Right forelimb (tissue), 1 donor: Measurements from ENCODE around the gene STON2.
"Not testable (repeated sequence)": the region's sequence is repeated elsewhere in the genome, so short reads cannot be mapped to it uniquely, and the experiment has no call there.

Experiments
- DNase-seq: peaks from one replicate; pipeline ENCODE4 v3.0.0-alpha.2; 2018

The STON2 gene, protein sequence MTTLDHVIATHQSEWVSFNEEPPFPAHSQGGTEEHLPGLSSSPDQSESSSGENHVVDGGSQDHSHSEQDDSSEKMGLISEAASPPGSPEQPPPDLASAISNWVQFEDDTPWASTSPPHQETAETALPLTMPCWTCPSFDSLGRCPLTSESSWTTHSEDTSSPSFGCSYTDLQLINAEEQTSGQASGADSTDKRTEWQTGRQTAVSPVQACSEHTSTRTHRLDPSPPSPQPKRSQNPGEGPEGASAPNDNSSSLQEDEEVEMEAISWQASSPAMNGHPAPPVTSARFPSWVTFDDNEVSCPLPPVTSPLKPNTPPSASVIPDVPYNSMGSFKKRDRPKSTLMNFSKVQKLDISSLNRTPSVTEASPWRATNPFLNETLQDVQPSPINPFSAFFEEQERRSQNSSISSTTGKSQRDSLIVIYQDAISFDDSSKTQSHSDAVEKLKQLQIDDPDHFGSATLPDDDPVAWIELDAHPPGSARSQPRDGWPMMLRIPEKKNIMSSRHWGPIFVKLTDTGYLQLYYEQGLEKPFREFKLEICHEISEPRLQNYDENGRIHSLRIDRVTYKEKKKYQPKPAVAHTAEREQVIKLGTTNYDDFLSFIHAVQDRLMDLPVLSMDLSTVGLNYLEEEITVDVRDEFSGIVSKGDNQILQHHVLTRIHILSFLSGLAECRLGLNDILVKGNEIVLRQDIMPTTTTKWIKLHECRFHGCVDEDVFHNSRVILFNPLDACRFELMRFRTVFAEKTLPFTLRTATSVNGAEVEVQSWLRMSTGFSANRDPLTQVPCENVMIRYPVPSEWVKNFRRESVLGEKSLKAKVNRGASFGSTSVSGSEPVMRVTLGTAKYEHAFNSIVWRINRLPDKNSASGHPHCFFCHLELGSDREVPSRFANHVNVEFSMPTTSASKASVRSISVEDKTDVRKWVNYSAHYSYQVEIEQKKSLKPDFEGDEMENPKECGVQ

DNA sequence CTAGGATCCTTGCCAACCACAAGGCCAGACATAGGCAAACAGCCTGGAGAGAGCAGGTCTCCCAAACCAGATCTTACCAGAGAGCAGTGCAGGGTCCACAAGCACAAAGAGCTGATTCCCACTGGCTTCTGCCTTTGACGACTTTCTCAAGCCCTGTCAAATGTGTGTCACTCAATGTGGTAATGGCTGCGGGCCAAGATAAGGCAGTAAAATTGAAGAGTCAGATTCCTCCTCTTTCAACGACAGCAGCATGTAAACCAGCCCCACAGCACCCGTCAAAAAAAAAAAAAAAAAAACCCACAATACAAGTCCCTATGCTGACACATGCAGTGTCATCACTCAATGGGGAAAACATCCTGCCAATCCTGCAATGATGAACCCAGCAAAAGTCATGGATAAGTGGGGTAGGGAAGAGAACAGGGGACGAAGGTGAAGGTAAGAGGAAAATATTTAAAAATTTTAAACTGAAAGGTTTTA lies at the start of gene STON2:
TSS of gene STON2 (minus strand) at position 123 of the 477 bp plus-strand sequence. CDS start 1,942 bp downstream, outside the sequence.
- DNase-seq, result peak; percentile 53

DNA sequence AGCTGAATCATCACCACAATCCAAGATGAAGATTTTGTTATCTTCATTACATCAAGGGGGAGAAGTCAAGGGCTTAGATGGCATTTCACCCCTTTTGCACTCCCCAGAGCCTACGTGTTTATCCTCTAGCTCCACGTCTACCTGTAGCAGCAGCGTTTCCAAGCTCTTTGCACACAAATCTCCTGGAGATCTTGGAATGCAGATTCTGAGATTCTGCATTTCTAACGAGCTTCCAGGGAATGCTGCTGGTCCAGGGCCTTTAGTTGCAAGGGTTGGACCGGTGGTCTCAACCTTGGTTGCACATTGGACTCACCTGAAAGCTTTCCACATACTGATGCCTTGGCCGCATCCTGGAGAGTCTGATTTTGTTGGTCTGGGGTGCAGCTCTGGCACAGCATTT lies 49.5 kb upstream of the STON2 start:
- DNase-seq, result no peak

DNA sequence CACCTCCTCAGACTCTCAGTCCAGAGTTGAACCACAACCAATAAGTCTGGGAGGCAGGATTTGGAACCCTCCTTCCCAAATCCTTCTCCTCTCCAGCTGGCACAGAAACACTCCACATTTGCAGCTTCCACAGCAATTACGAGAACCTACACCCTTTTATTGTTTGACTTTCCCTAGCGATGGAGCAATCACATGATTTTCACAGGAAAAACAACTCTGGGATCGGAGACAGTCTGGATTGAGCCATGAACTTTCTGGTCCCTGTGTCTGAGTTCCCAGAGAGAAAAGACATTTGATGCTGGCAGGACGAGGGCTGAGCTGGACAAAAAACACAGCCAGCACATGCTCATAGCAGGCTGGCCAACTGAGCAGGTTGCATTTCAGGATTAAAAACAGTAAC lies 49.0 kb upstream of the STON2 start:
- peak; percentile 72 for DNase-seq

DNA sequence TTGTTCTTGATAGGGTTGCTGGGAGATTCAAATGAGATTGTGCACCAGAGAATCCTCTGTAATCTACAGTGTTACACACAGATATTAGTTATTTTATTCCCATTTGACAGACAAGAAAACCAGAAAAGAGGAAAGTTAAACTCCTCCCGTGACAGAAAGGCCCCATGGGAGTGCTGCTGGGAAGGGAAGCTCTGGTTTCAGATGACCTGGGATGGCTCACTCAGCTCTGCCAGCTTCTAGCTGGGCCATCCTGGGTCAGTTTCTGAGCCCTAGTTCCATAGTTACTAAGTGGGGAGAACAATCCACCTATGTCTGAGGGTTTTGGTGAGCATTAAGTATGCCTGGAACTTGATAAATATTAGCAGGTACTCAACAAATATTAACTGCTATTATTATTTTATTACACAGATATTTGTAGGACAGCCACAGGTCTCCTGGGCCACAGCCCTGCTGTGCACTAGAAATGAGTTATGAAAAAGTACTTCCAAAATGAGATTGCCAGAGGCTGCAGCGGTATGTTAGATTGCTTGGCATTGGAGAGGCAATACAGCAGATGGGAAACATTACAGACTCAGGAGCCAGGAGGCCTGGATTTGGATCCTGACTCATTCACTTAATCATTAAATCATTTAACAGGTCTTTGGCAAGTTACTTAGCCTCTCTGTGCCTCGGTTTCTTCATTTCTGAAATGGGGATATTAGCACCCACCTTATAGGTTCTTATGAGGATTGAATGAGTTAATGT lies 47.1 kb upstream of the STON2 start:
- no peak for DNase-seq

DNA sequence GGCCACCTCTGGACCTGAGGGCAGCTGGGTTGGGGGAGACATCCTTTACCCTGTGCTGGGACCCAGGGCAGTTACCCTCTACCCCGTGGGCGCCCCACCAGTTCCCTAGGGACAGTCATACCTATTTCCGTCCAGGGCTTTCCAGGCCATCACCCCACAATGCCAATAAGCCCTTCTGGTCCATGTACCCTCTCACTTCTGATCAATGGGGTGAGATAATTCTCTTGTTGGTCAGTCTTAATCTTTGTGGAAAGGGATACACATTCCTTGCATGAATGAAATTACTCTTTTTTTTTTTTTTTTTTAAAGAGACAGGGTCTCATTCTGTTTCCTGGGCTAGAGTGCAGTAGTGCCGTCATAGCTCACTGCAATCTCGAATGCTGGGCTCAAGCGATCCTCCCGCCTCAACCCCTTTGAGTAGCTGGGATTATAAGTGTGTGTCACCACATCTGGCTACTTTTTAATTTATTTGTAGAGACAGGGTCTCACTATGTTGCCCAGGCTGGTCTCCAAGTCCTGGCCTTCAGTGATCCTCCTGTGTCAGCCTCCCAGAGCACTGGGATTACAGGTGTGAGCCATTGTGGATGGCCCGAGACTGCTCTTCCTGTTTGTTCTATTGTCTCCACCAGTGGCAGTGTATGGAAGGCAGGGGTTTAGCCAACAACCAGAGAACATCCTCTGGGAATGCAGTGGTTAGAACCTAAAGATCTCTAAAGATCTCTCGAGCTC lies 46.3 kb upstream of the STON2 start:
- no peak for DNase-seq

DNA sequence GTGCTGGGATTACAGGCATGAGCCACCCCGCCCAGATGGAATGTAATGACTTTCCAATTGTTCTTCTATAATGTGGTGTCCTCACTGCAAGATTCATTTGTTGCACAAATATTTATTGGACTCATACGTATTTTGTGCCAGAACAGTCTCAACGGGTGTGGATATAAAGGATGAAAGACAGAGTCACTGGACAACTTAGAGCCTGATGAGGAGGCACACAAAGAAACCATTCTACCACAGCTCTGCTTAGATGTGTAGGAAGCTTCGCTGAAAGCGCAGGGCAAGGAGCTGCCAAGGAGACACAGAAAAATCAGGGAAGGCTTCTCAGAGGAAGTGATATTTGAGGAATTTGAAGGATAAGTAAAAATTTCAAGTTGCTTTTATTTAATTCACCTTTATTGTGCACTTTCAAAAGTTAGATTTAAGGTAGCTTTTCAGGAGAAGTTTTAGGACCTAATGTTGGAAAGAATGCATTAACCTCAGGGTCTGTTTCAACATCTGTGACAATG lies 41.6 kb upstream of the STON2 start:
- DNase-seq, result no peak

DNA sequence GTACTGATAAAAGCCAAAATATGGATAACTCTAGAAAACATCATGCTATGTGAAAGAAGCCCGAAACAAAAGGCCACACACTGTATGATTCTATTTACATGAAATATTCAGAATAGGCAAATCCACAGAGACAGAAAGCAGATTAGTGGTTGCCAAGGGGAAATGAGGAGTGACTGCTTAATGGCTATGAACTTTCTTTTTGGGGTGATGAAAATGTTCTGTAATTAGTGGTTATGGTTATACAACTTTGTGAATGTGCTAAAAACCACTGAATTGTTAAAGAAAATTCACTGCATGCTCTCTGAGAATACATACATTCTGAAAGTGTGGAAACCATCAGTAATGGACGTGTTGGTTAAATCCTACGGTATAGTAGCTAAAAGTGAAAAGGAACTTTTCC lies 39.9 kb upstream of the STON2 start:
- DNase-seq, result no peak

DNA sequence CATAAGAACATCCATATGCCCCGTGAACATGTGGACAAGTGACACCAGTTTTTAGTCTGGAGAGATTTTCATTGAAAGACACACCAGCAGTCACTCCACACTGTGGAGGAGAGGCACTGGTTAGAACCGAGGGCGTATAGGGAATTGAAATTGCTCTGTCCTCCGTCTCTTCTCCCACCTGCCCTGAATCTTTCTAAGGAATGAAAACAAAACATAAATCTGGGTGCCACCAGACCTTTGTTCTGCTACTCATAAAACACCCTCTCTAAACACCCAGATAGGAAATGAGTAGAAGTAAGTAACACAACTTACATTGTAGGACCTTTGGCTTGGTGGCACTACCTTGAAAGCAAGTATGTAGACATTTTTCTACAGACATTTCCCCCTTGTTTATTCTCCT lies 37.1 kb upstream of the STON2 start:
- no peak for DNase-seq

DNA sequence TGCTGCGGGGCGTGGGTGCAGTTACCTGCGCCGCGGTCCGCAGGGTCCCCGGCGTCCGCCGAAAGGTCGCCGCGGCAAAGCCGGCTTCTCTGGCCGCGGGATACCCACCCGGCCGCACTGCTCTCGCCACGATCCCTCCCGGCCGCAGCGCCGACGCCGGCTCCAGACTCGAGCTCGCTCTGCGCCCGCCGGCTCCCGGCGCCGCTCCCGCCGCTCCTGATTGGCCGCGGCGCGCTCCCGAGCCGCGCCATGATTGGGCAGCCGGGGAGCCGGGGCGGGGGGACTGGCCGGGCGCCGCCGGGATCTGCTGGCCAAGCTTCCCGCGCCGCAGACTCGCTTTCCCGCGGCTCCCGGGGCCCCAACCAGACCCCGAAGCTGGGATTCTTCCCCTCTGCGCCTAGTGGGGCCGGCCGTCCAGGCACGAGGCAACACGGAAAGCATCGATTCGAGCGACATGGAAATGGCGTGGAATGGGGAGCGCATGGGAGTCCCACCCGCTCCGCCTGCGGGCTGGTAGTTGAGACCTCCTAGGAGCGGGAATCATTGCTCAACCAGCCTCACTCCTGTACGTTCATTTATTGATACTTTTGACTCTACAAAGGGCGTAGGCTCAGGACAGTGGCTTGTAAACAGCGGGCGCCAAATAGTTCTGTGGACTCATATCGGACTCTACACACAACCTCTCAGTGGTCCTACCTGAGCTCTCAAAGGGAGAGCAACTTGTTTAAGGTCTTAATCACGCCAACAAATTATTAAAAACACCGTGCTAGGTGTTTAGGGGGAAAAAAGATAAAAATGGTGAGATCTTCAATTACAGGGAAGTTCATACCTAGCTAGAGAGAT lies 36.4 kb upstream of the STON2 start:
- DNase-seq, result peak; percentile 89

DNA sequence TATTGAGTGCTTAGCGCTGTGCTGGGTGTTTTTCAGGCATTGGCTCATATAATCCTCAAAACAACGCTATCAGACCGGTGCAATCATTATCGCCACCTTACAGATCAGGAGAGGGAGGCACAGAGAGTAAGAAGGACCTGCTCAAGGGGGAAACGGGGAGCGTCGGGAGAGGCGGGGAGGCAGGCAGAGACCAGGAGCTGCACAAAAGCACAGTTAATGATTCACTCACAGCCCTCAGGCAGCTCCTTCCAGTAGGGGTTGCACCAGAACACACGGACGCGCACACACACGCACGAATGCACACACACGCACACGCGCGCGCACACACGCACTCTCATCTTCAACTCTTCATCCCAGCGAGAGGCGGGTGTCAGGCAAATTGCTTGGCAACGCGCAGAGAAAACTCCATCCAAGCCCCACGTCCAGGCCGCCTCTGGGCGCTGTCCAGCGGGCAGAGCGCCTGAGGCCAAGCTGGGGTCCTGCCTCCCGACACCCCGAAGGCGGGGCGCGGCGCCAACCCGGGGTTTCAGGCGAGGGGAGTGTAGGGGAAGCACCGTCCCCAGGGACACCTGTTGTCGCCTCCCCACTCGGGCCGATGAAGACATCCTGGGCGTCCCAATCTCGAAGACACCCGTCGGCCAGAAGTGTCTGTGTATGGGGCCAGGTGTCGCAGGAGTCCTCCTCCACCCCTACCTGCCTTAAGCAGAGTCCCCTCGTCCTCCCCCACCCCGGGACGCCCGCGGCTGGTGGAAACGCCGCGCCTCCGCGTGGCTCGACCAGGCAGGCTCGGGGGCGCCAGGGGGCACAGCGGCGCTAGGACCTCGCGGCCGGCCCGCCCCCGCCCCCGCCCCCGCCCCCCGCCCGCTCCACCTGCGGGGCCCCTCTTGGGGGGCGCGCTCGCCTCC lies 35.5 kb upstream of the STON2 start:
- DNase-seq, result peak; percentile 70

DNA sequence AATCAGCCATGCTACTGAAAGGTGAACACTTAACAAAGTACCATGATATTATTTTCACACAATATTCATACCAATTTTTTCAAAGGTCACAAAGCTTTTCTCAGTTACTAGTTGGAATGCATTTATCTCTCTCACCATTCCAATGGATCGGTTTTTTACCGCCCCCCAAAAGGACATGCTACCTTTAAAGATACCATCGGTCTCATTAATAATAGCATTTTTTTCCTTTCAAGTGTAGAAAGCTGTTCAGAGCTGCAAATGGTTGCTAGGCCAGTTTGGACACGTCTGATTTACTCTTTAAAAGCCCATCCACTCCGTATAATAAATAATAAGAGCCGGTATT lies 34.9 kb upstream of the STON2 start:
- DNase-seq, result no peak

DNA sequence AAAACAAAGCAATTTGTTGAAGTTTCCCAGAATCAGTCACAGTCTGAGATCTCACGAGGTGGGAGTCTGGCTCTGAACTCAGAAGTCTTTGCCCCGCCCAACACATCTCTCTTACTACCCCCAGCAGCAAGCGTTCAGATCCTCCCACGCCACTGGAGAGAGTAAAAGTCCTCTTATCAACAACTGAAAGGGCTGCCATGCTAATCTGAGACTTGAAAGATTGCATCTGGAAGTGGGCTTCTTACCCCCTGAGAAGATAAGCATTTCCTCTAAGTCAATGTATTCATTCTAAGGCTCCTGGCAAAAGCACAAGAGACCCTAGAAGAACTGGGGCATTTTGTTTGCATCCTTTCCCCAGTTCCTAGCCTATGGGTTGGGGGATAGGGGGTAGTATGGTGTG lies 34.1 kb upstream of the STON2 start:
- no peak for DNase-seq

DNA sequence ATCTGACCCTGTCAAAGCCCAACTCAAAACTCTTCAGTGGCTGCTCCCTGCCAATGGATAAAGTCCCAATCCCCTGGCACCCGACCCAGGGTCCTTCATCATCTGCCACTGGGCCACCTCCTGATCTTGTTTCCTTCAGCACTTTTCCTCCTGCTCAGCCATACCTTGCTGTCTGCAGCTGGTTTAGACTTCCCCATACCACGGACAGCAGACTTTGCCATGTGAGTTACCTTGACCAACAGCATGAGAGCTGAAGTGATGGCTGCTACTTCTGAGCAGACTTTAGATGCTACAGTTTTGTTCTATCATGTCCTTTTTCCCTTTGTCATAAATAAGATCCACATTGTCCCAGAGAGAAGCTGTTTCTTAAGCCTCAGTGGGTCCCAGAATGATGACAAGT lies 33.3 kb upstream of the STON2 start:
- no peak for DNase-seq

DNA sequence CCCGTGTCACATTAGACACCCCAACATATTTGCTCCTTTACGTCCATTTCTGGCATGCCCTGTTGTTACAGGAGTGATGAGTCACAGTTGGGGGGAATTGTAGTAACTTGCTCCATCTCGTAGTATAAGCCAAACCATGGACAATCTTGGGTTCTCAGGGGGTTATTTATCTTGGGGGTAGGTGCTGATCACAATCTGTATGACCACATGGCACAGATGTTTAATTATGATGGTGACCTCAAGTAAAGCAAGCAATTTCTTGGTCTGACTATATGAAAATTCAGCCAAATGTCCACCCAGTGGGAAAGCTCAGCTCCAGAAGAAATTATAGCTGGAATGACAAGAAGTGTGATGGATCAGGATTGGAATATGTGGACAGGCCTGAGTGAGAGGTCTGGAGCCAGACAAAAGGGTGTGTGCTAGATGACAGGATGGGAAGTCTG lies 32.1 kb upstream of the STON2 start:
- DNase-seq, result no peak

DNA sequence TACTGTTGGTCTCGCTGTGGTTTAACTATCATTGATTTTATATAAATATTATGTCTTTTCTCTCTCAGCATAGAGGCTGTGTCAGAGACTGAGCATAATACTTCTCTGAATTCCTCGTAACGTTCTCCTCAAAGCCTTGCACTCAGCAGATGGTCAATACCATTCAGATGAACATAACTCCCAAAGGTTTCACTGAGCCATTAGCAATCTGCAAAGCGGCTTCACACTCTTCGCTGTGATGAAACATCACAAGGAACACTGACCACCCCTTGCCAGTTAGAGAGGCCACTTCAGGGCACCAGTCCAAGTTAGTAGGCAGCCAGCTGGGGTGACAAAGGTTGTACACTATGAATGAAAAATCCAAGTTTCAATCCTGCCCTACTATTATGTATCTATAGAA lies 30.1 kb upstream of the STON2 start:
- DNase-seq, result no peak

DNA sequence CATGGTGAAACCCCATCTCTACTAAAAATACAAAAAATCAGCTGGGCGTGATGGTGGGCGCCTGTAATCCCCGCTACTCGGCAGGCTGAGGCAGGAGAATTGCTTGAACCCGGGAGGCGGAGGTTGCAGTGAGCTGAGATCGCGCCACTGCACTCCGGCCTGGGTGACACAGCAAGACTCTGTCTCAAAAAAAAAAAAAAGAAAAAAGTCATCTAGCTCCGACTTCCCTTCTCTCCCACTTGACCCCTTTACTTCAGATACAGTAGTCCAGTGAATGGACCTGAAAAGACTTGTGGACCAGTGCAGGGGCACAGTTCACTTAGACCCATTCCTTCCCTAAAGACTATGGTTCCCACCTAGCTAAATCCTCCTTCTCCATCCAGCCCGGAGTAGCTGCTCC lies 29.6 kb upstream of the STON2 start:
- not testable (repeated sequence) for DNase-seq

DNA sequence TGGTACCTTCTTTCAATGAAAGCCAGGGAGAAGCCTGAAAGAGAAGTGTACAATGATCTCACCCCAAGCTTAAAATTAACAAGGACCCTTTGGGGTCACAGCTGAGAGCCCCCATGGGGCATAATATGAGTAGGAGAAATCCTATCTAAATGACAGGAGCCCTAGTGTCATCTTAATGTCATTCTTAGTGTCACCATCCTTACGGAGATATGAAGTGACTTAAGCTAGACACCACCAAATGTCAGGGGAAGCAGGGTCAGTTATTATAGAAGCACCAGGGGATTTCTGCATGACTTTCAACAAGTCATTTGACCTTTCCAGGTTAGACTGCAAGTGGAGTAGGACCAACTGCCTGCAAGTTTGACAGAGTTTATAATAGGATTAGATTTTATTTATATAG lies 28.9 kb upstream of the STON2 start:
- no peak for DNase-seq

DNA sequence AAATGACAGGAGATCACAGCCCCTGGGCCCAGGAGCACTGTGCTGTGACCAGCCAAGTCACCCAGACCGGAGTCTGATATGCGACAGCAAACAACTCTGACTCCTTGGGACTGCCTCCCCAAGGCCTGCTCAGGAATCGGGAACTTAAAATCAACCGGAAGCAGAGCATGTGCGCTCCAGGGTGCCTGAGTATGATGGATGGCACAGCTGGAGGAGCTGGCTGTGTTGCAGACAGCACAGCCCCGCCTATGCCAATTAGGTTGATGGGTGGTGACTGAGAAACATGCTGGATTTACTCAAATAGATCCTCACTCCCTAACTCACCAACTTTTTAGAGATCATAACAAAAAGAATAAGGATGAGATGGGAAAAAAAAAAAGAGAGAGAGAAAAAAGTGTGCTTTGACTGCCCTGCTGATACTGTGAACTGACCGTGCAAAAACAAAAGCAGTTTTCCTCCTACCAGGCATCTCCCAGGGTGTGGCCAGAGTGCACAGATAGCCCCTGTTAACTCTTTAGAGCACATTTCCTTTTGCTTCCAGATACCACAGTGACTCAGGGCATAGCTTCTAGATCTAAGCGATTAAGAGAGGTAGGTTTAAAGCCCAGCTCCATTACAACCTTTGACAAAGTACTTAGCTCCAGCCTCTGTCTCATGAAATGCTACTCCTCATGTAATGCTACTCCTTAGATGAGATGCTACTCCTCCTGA lies 27.4 kb upstream of the STON2 start:
- no peak for DNase-seq

DNA sequence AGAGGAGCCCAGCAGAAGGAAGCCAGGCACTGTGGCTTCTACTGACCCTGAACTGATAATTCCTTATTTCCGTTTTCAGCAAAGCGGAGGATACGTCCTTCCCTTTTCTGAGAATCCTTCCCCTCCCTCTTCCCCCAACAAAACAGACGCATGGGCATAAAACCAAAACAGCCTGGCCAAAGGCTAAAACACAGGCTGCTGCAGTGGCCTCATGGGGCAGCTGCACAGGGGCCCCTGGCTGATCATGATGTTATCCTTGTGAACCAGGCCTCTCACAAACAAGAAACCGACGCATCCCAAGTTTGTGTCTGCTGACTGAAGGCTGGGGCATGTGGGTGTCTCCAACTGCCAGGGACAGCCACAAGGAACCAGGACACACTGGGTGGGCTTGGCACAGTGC lies 23.4 kb upstream of the STON2 start:
- DNase-seq, result no peak
